CD14-positive monocyte (primary cell): Measurements from ENCODE around the gene CFAP74. TPM values are rescaled to one million over a fixed set of nuclear protein-coding genes. Genes with fewer than 3 reads are reported as not detected.

Experiments used
- DNase-seq, 3 donors: peaks; one replicate each; pipeline ENCODE4 v3.0.0-alpha.2; 2011 to 2022
- H2AFZ ChIP-seq: 2 replicates; pipeline ENCODE4 v1.6.0; 2012; ENCODE audit warnings: mild to moderate bottlenecking, low read depth, low read length, inconsistent platforms; ENCODE audit not compliant: insufficient read depth, poor library complexity, severe bottlenecking
- H3K27ac ChIP-seq, 2 donors: 1 replicate in 1 of 2; 2 replicates in 1 of 2; pipeline ENCODE4 v1.5.1; 2012 to 2013; ENCODE audit warnings: low read length in 2 of 2, control low read depth in 1 of 2, inconsistent platforms in 1 of 2, low read depth in 1 of 2, mild to moderate bottlenecking in 1 of 2
- H3K27me3 ChIP-seq, 2 donors: one replicate each; pipeline versions ENCODE4 v1.6.0 to v1.6.1; 2011 to 2013; ENCODE audit warnings: low read length in 2 of 2; ENCODE audit not compliant: control insufficient read depth in 2 of 2, insufficient read depth in 2 of 2
- H3K36me3 ChIP-seq, 2 donors: replicated peaks in 1 of 2; 1 replicate in 1 of 2; 2 replicates in 1 of 2; pipeline versions ENCODE4 v1.5.1 to v1.6.1; 2012 to 2013; ENCODE audit warnings: low read length in 2 of 2, control low read depth in 1 of 2, inconsistent platforms in 1 of 2, mild to moderate bottlenecking in 1 of 2; ENCODE audit not compliant: insufficient read depth in 2 of 2, control insufficient read depth in 1 of 2
- H3K4me1 ChIP-seq, 2 donors: 1 replicate in 1 of 2; 2 replicates in 1 of 2; pipeline versions ENCODE4 v1.5.1 to v1.6.1; 2012 to 2013; ENCODE audit warnings: low read length in 2 of 2, control low read depth in 1 of 2, inconsistent platforms in 1 of 2, mild to moderate bottlenecking in 1 of 2, moderate library complexity in 1 of 2; ENCODE audit not compliant: insufficient read depth in 2 of 2, control insufficient read depth in 1 of 2
- H3K4me2 ChIP-seq: replicated peaks from 2 replicates; pipeline ENCODE3; 2012; ENCODE audit warnings: low read length, moderate library complexity, mild to moderate bottlenecking; ENCODE audit not compliant: poor library complexity, severe bottlenecking; ENCODE audit errors: extremely low read depth
- H3K4me3 ChIP-seq, 3 experiments: fragments of 200-600 bp in 1 of 3; sonication (generic) in 1 of 3; replicated peaks in 1 of 3; 1 replicate in 2 of 3; 2 replicates in 1 of 3; pipeline ENCODE4 v1.5.1; 2011 to 2013; ENCODE audit warnings: low read length in 3 of 3, mild to moderate bottlenecking in 3 of 3, control low read depth in 2 of 3, low read depth in 2 of 3, inconsistent platforms in 1 of 3, moderate library complexity in 1 of 3
- H3K79me2 ChIP-seq: 2 replicates; pipeline ENCODE4 v1.6.0; 2012; ENCODE audit warnings: mild to moderate bottlenecking, control low read depth, inconsistent platforms, low read length, moderate library complexity; ENCODE audit not compliant: insufficient read depth
- H3K9ac ChIP-seq: 2 replicates; pipeline ENCODE4 v1.6.0; 2017; ENCODE audit warnings: low read length, mild to moderate bottlenecking; ENCODE audit not compliant: insufficient read depth, poor library complexity, severe bottlenecking
- H3K9me3 ChIP-seq, 2 donors: replicated peaks in 1 of 2; 1 replicate in 1 of 2; 2 replicates in 1 of 2; pipeline versions ENCODE4 v1.5.1 to v1.6.1; 2012 to 2013; ENCODE audit warnings: low read length in 2 of 2, control low read depth in 1 of 2; ENCODE audit not compliant: control insufficient read depth in 1 of 2, insufficient read depth in 1 of 2
- H4K20me1 ChIP-seq: 2 replicates; pipeline ENCODE4 v1.6.0; 2012; ENCODE audit warnings: mild to moderate bottlenecking, low read length, control low read depth, moderate library complexity; ENCODE audit not compliant: insufficient read depth
- H3K27ac Mint-ChIP-seq, 7 donors: one replicate each; pipeline ENCODE4 v1.8.0; 2020; ENCODE audit warnings: mild to moderate bottlenecking in 7 of 7, mixed read lengths in 7 of 7, moderate library complexity in 6 of 7, inconsistent platforms in 2 of 7
- H3K27me3 Mint-ChIP-seq, 3 donors: one replicate each; pipeline ENCODE4 v1.8.0; 2021 to 2022; ENCODE audit warnings: low read depth in 3 of 3, mild to moderate bottlenecking in 3 of 3, mixed read lengths in 3 of 3, moderate library complexity in 3 of 3, inconsistent platforms in 1 of 3
- H3K36me3 Mint-ChIP-seq, 2 donors: one replicate each; pipeline ENCODE4 v1.8.0; 2020; ENCODE audit warnings: mixed read lengths in 2 of 2, inconsistent platforms in 1 of 2, mild to moderate bottlenecking in 1 of 2
- H3K4me1 Mint-ChIP-seq: one replicate; pipeline ENCODE4 v1.8.0; 2020; ENCODE audit warnings: mild to moderate bottlenecking, mixed read lengths
- H3K4me3 Mint-ChIP-seq, 2 donors: one replicate each; pipeline ENCODE4 v1.8.0; 2020; ENCODE audit warnings: mild to moderate bottlenecking in 2 of 2, mixed read lengths in 2 of 2, moderate library complexity in 1 of 2
- H3K9me3 Mint-ChIP-seq, 7 donors: one replicate each; pipeline ENCODE4 v1.8.0; 2020 to 2022; ENCODE audit warnings: mixed read lengths in 7 of 7, mild to moderate bottlenecking in 6 of 7, moderate library complexity in 6 of 7, inconsistent platforms in 2 of 7
- WGBS: methylation state at CpG from one replicate; pipeline ENCODE4 v1.1.5; 2013; ENCODE audit warnings: missing lambda C conversion rate; ENCODE audit not compliant: insufficient coverage; 5-methylcytosine and 5-hydroxymethylcytosine counted together
- intact Hi-C, 2 donors: fragments of 100-400 bp; cut with micrococcal nuclease; formaldehyde crosslinking; loops; one replicate each; pipeline versions ENCODE4 v1.15.0 to v1.15.1; 2023
- polyA plus RNA-seq, 3 donors: library from polyadenylated mRNA; depleted of rRNA in 1 of 3; unstranded in 2 of 3; stranded (reverse) in 1 of 3; fragments of 300-500 nt in 2 of 3; fragments of >200 nt in 1 of 3; fragmentation: Illumina TruSeq in 2 of 3; gene quantifications; 1 replicate in 2 of 3; 2 replicates in 1 of 3; pipeline ENCODE4 v1.2.3, GENCODE V29; 2012 to 2021
- TF ChIP-seq, protein P1 (sequence below): fragments of 200-600 bp; IDR thresholded peaks from one replicate; pipeline ENCODE4 v1.8.0; 2022; ENCODE audit warnings: antibody characterized with exemption, mild to moderate bottlenecking

The CFAP74 gene
- polyA plus RNA-seq, 3 donors: not detected

DNA sequence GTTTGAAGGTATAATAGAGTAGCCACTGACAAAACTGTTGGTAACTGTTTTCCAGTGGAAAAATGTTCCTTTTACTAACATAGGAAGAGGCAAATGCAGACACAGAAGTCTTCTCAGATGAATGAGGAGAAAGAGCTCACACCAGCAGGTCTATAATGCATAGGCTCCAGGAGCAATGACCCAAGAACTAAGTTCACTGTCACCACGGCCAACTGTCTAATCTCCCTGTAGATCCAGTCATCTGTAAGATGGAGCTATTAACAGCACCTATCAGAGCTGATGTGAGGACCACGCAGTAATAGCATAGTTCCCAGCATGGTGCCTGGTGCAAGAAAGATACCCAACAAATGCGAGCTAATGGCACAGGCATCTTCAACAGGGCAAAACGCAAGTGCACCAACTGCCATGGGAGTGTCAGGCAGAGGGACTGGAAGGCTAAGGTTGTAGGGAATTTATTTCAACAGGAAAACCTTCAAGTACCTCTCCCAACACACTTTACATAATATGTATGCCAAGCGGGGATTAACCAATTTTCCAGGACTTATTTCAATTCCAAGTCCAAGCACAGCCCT, 125.6 kb downstream of the CFAP74 start:
- Mint-ChIP-seq H3K9me3 (no peaks in the 10 kb centered on the region), H3K4me3 (no peak overlapping the region), H3K4me1 (peaks cover 48% of the 10 kb centered on the region), H3K27ac (peak overlapping the region; percentile 3 to 55 (median 45)), H3K36me3 (peaks cover 25 to 61% of the 10 kb centered on the region in 2 donors), H3K27me3 (peaks cover 0 to 2% (median 0%) of the 10 kb centered on the region in 3 donors)
- DNase-seq: no peak
- TF ChIP-seq, protein P1, sequence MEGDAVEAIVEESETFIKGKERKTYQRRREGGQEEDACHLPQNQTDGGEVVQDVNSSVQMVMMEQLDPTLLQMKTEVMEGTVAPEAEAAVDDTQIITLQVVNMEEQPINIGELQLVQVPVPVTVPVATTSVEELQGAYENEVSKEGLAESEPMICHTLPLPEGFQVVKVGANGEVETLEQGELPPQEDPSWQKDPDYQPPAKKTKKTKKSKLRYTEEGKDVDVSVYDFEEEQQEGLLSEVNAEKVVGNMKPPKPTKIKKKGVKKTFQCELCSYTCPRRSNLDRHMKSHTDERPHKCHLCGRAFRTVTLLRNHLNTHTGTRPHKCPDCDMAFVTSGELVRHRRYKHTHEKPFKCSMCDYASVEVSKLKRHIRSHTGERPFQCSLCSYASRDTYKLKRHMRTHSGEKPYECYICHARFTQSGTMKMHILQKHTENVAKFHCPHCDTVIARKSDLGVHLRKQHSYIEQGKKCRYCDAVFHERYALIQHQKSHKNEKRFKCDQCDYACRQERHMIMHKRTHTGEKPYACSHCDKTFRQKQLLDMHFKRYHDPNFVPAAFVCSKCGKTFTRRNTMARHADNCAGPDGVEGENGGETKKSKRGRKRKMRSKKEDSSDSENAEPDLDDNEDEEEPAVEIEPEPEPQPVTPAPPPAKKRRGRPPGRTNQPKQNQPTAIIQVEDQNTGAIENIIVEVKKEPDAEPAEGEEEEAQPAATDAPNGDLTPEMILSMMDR: no peak
- Histone ChIP-seq H3K79me2 (peaks cover 100% of the 10 kb centered on the region), H4K20me1 (peaks cover 100% of the 10 kb centered on the region), H3K9me3 (no peaks in the 10 kb centered on the region), H3K4me2 (no peak overlapping the region), H3K36me3 (peaks cover 15 to 55% of the 10 kb centered on the region in 2 donors), H3K27me3 (no peaks in the 10 kb centered on the region), H3K4me3 (no peak overlapping the region), H3K27ac (peak overlapping the region in 1 of 2 donors; percentile 2), H3K9ac (no peak overlapping the region), H2AFZ (no peak overlapping the region), H3K4me1 (peaks cover 0 to 4% of the 10 kb centered on the region in 2 donors)
- intact Hi-C loops: no loop called here
- 84% methylated on average over 4 of the region's 5 CpGs for WGBS

DNA sequence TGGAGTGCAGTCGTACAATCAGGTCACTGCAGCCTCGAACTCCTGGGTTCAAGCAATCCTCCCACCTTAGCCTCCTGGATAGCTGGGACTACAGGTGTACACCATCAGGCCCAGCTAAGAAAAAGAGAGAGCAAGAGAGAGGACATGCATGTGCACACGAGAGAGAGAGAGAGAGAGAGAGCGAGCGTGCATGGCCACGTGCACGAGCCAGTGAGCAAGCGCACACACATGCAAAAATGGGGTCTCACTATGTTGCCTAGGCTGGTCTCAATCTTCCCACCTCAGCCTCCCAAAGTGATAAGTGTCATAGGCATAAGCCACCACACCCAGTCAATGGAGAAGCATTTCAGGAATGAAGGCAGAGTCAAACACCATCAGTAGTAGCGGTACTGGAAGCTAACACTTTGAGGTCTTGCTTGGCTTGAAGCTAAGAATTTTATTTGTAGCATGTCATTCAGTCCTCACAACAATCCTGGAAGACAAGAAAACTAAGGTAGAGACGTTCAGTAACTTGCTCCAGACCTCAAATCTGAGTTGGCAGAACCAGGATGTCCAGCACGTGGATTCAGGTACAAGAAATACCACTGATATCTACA, 127.2 kb downstream of the CFAP74 start:
- 100% methylated on average over 1 of the region's 11 CpGs for WGBS
- Mint-ChIP-seq H3K4me3 (peak overlapping the region in 1 of 2 donors; percentile 18), H3K27me3 (peaks cover 0 to 2% (median 0%) of the 10 kb centered on the region in 3 donors), H3K27ac (peak overlapping the region in 2 of 7 donors; percentile 32 to 53), H3K9me3 (no peaks in the 10 kb centered on the region), H3K4me1 (peaks cover 51% of the 10 kb centered on the region), H3K36me3 (peaks cover 29 to 56% of the 10 kb centered on the region in 2 donors)
- intact Hi-C loops: no loop called here
- Histone ChIP-seq H3K27me3 (no peaks in the 10 kb centered on the region), H3K36me3 (peaks cover 16 to 60% of the 10 kb centered on the region in 2 donors), H4K20me1 (peaks cover 100% of the 10 kb centered on the region), H3K79me2 (peaks cover 100% of the 10 kb centered on the region), H3K4me1 (peaks cover 2 to 10% of the 10 kb centered on the region in 2 donors), H3K9me3 (no peaks in the 10 kb centered on the region), H2AFZ (no peak overlapping the region), H3K27ac (peak overlapping the region in 1 of 2 donors; percentile 40), H3K4me3 (no peak overlapping the region), H3K9ac (no peak overlapping the region), H3K4me2 (no peak overlapping the region)
- TF ChIP-seq, protein P1: no peak
- no peak for DNase-seq
